B cell (primary cell): ENCODE data around the gene ATP2B3.

Source experiments
- CTCF ChIP-seq: fragments of 200-600 bp; IDR thresholded peaks from one replicate; pipeline ENCODE4 v1.8.0; 2022; ENCODE audit warnings: antibody characterized with exemption, mild to moderate bottlenecking
- EZH2 ChIP-seq: IDR thresholded peaks from 2 replicates; pipeline ENCODE4 v1.6.1; 2012; ENCODE audit warnings: borderline replicate concordance, low read depth, mild to moderate bottlenecking, moderate library complexity, low read length; ENCODE audit not compliant: insufficient read depth, poor library complexity, severe bottlenecking

DNA sequence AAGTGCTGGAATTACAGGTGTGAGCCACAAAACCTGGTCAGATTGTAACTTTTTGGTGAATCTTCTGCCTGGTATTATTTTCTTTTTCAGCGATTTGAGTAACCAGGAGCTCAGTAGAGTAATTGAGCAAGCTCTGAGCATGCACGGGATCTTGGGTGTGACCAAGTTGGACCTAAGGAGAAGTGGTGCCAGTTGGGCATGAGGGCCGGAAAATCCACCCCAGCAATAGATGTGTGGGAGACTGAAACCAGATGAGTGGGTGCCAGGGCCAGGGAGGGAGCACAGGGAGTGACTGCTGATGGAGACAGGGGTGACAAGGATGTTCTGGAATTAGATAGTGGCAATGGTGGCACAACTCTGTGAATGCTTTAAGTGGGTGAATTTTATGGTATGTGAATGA, 85.2 kb downstream of the ATP2B3 start:
- TF ChIP-seq CTCF, result no peak
- no peak for TF ChIP-seq EZH2
